ENCODE data around the gene MASP2. TPM values are rescaled to one million over a fixed set of nuclear protein-coding genes. Genes with fewer than 3 reads are reported as not detected.
"Not testable (repeated sequence)": the region's sequence is repeated elsewhere in the genome, so short reads cannot be mapped to it uniquely, and the experiment has no call there.

The MASP2 gene
- polyA plus RNA-seq, 3 donors from 2014 or later = not detected

GRCh38 chr1:11019971-11020370 is 27.1 kb downstream of the MASP2 start:
- Mint-ChIP-seq H3K27ac (no peak overlapping the region), H3K27me3 (ENCODE audit: low read depth in 3 of 3) (peaks cover 0 to 2% (median 1%) of the 10 kb centered on the region in 3 donors), H3K4me3 (no peak overlapping the region), H3K4me1 (peaks cover 26 to 32% of the 10 kb centered on the region in 2 donors), H3K9me3 (no peaks in the 10 kb centered on the region), H3K36me3 (peaks cover 33 to 58% (median 43%) of the 10 kb centered on the region in 3 donors)
- no peak for DNase-seq

- not testable (repeated sequence) for DNase-seq; H3K4me3 Mint-ChIP-seq; H3K27me3 Mint-ChIP-seq (ENCODE audit: low read depth in 3 of 3); H3K27ac Mint-ChIP-seq; H3K9me3 Mint-ChIP-seq
- peaks cover 31 to 35% of the 10 kb centered on the region in 2 donors for H3K4me1 Mint-ChIP-seq
- H3K36me3 Mint-ChIP-seq = peaks cover 31 to 58% (median 44%) of the 10 kb centered on the region in 3 donors
Measured at GRCh38 chr1:11019358-11019757, 27.7 kb downstream of the MASP2 start.

- H3K4me3 Mint-ChIP-seq = peak overlapping the region; percentile 89 to 94 (median 90)
- DNase-seq = no peak
- peaks cover 2 to 7% (median 2%) of the 10 kb centered on the region in 3 donors for H3K27me3 Mint-ChIP-seq (ENCODE audit: low read depth in 3 of 3)
- H3K36me3 Mint-ChIP-seq = peaks cover 13 to 17% (median 13%) of the 10 kb centered on the region in 3 donors
- H3K27ac Mint-ChIP-seq = peak overlapping the region; percentile 90 to 98 (median 94)
- peaks cover 37 to 43% of the 10 kb centered on the region in 2 donors for H3K4me1 Mint-ChIP-seq
- no peaks in the 10 kb centered on the region for H3K9me3 Mint-ChIP-seq
Measured at GRCh38 chr1:11013160-11013531, 33.9 kb downstream of the MASP2 start.

DNA sequence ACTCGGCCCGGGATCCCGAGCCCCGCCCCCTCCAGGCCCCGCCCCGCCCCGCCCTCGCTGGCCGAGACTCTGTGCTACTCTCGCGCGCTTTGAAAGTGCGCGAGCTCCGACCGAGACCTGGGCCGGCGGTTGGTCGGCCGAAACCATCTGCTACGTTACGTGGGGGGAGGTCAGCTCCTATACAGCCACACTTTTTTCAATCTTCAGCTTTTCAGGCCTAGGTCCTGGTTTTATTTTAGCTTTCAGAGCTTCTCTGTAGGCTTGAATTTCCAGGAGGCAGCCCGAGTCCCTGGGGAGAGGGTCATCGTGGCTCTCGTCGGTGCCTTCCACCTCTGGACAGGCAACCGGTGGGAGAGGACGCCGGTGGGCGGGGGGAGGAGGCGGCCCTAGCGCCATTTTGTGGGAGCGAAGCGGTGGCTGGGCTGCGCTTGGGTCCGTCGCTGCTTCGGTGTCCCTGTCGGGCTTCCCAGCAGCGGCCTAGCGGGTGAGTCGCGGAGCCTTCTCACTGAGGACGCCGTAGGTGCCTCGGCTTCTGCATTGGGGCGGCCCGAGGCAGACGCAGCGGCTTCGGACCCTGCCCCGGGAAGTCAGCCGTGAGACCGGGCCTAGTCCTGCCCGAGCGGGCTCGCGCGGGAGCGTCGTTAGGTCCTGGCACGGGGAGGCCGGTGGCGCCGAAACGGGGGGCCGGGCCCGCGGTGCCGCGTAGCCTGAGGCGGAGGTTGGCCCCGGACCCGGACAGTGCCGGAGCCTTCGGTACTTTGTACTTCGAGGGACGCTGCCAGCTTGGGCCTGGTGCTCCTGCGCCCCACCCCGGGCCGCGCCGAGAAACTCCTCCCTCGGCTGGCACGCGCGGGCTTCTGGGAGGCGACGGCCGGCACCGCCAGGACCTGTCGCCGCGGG is 34.5 kb downstream of the MASP2 start, which contains the start of gene TARDBP:
Gene TARDBP, plus strand, starts transcription at position 395 of the 900 bp plus-strand sequence. CDS start 1,074 bp downstream, outside the sequence.
- peak; percentile 92 to 94 (median 93) for DNase-seq
- H3K4me1 Mint-ChIP-seq = peaks cover 37 to 43% of the 10 kb centered on the region in 2 donors
- peak within 1 kb of the TSS; percentile 91 to 98 (median 98) for H3K27ac Mint-ChIP-seq

DNA sequence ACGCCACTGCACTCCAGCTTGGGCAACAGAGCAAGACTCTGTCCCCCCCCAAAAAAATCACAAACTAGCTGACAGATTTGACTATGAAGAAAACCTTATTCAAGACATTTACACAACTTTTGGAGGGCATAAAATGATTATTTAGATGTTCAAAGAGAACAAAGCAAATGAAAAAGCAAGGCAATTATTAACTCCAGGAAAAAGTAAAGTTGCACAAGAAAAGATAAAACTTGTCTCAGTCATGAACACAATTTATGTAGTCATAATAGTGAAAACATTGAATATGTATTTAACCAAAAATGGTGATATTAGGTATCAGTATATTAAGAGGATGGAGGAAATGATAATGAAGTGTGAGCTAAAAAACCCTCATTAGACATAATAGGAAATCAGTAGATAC is 46.5 kb downstream of the MASP2 start:
- no peak overlapping the region for H3K27ac Mint-ChIP-seq
- H3K27me3 Mint-ChIP-seq (ENCODE audit: low read depth in 3 of 3) = peaks cover under 1 to 3% (median 2%) of the 10 kb centered on the region in 3 donors
- H3K4me1 Mint-ChIP-seq = no peaks in the 10 kb centered on the region
- peaks cover 0 to 11% (median 3%) of the 10 kb centered on the region in 6 donors for H3K9me3 Mint-ChIP-seq
- DNase-seq = no peak
- no peak overlapping the region for H3K4me3 Mint-ChIP-seq
- H3K36me3 Mint-ChIP-seq = peaks cover 3 to 6% (median 4%) of the 10 kb centered on the region in 3 donors

More for the DNA sequence above, 34.5 kb downstream of the MASP2 start, which contains the start of gene TARDBP:
- H3K4me3 Mint-ChIP-seq = peak within 1 kb of the TSS; percentile 89 to 94 (median 90)
- peaks cover 13 to 17% (median 13%) of the 10 kb centered on the region in 3 donors for H3K36me3 Mint-ChIP-seq
- peaks cover 2 to 7% (median 2%) of the 10 kb centered on the region in 3 donors for H3K27me3 Mint-ChIP-seq (ENCODE audit: low read depth in 3 of 3)
- no peaks in the 10 kb centered on the region for H3K9me3 Mint-ChIP-seq

DNA sequence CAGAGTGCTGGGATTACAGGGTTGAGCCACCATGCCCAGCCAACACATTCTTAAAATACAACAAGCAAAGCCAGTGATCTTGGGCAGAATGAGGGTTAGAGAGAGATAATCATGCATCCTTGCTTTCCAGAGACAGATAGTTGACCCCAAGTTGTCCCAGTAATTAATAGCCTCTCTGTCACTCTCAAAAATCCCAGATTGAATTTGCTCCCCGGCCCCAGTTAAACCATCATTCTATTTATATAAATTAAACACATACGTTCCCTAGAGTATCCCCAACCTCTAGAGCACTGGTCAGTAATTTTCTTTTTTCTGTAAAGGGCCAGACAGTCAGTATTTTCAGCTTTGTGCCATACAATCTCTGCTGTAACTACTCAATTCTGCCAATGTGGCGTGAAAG is 50.9 kb downstream of the MASP2 start:
- Mint-ChIP-seq H3K27ac (no peak overlapping the region), H3K4me3 (no peak overlapping the region), H3K27me3 (ENCODE audit: low read depth in 3 of 3) (peaks cover 2 to 4% (median 3%) of the 10 kb centered on the region in 3 donors), H3K36me3 (peaks cover 3 to 6% (median 4%) of the 10 kb centered on the region in 3 donors), H3K9me3 (peaks cover 0 to 11% (median 3%) of the 10 kb centered on the region in 6 donors), H3K4me1 (no peaks in the 10 kb centered on the region)
- no peak for DNase-seq

GRCh38 chr1:10992864-10993263 is 54.2 kb downstream of the MASP2 start:
- no peaks in the 10 kb centered on the region for H3K36me3 Mint-ChIP-seq
- H3K27me3 Mint-ChIP-seq (ENCODE audit: low read depth in 3 of 3) = peaks cover 0 to 6% (median 2%) of the 10 kb centered on the region in 3 donors
- no peak overlapping the region for H3K4me3 Mint-ChIP-seq
- DNase-seq = no peak
- H3K27ac Mint-ChIP-seq = no peak overlapping the region
- no peaks in the 10 kb centered on the region for H3K4me1 Mint-ChIP-seq
- no peaks in the 10 kb centered on the region for H3K9me3 Mint-ChIP-seq

DNA sequence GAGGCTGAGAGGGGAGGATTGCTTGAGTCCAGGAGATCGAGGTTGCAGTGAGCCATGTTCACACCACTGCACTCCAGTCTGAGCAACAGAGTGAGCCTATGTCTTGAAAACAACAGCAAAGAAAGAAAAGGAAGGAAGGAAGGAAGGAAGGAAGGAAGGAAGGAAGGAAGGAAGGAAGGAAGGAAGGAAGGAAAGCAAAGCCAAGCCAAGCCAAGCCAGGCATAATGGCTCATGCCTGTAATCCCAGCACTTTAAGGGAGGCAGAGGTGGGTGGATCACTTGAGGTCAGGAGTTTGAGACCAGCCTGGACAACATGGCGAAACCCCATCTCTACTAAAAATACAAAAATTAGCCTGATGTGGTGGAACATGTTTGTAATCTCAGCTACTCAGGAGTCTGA is 55.0 kb downstream of the MASP2 start:
- not testable (repeated sequence) for H3K27ac Mint-ChIP-seq; H3K4me3 Mint-ChIP-seq; H3K4me1 Mint-ChIP-seq; H3K27me3 Mint-ChIP-seq (ENCODE audit: low read depth in 3 of 3); H3K36me3 Mint-ChIP-seq; H3K9me3 Mint-ChIP-seq; DNase-seq

GRCh38 chr1:10990828-10991227 is 56.2 kb downstream of the MASP2 start:
- no peaks in the 10 kb centered on the region for H3K4me1 Mint-ChIP-seq
- H3K27me3 Mint-ChIP-seq (ENCODE audit: low read depth in 3 of 3) = peaks cover 0 to 7% (median 2%) of the 10 kb centered on the region in 3 donors
- H3K36me3 Mint-ChIP-seq = peaks cover 0 to 2% (median 0%) of the 10 kb centered on the region in 3 donors
- no peak overlapping the region for H3K27ac Mint-ChIP-seq
- no peaks in the 10 kb centered on the region for H3K9me3 Mint-ChIP-seq
- no peak overlapping the region for H3K4me3 Mint-ChIP-seq
- no peak for DNase-seq

GRCh38 chr1:10989920-10990516 is 57.0 kb downstream of the MASP2 start:
- not testable (repeated sequence) for DNase-seq; H3K27me3 Mint-ChIP-seq (ENCODE audit: low read depth in 3 of 3); H3K4me3 Mint-ChIP-seq; H3K36me3 Mint-ChIP-seq; H3K4me1 Mint-ChIP-seq; H3K9me3 Mint-ChIP-seq; H3K27ac Mint-ChIP-seq

DNA sequence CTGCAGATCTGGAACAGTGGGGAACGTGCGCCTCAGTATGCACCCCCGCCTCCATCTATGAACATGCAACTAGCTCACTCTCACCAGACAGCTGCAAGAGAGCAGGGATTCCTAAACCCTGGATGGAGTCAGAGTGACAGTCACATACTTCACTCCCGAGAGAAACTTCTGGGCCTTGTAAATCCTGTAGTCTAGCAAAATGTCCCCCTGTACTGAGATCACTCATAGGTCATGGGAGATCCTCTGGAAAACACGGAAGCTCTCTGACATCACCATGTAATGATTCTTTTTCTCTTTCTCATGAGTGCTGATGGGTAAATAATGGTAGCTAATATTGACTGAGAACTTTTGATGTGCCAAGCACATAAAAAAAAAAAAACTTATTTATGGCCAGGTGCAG is 57.9 kb downstream of the MASP2 start:
- H3K4me1 Mint-ChIP-seq = no peaks in the 10 kb centered on the region
- H3K4me3 Mint-ChIP-seq = no peak overlapping the region
- H3K27ac Mint-ChIP-seq = no peak overlapping the region

GRCh38 chr1:10987840-10988417 is 59.1 kb downstream of the MASP2 start:
- Mint-ChIP-seq H3K36me3 (peaks cover 0 to 4% (median 0%) of the 10 kb centered on the region in 3 donors), H3K4me3 (no peak overlapping the region)

More for the DNA sequence above, 57.9 kb downstream of the MASP2 start:
- no peaks in the 10 kb centered on the region for H3K9me3 Mint-ChIP-seq
- H3K27me3 Mint-ChIP-seq (ENCODE audit: low read depth in 3 of 3) = peaks cover 0 to 6% (median 4%) of the 10 kb centered on the region in 3 donors
- DNase-seq = no peak
- peaks cover 0 to 4% (median 0%) of the 10 kb centered on the region in 3 donors for H3K36me3 Mint-ChIP-seq

GRCh38 chr1:10986525-10986890 is 60.5 kb downstream of the MASP2 start:
- Mint-ChIP-seq H3K27ac (no peak overlapping the region), H3K4me1 (no peaks in the 10 kb centered on the region), H3K27me3 (ENCODE audit: low read depth in 3 of 3) (peaks cover 2 to 6% (median 5%) of the 10 kb centered on the region in 3 donors), H3K4me3 (no peak overlapping the region), H3K9me3 (no peaks in the 10 kb centered on the region), H3K36me3 (peaks cover 0 to 4% (median 0%) of the 10 kb centered on the region in 3 donors)
- DNase-seq = no peak

More at GRCh38 chr1:10987840-10988417, 59.1 kb downstream of the MASP2 start:
- DNase-seq = no peak
- Mint-ChIP-seq H3K9me3 (no peaks in the 10 kb centered on the region), H3K4me1 (no peaks in the 10 kb centered on the region), H3K27me3 (ENCODE audit: low read depth in 3 of 3) (peaks cover 2 to 6% (median 5%) of the 10 kb centered on the region in 3 donors), H3K27ac (no peak overlapping the region)

Measured in immature natural killer cell (primary cell).